ENCODE results near the gene RAMP3. TPM values are rescaled to one million over a fixed set of nuclear protein-coding genes. Genes with fewer than 3 reads are reported as not detected.

RAMP3 gene
- total RNA-seq, 4 donors from 2014 or later, result 31.6 to 117 (median 112) TPM

DNA sequence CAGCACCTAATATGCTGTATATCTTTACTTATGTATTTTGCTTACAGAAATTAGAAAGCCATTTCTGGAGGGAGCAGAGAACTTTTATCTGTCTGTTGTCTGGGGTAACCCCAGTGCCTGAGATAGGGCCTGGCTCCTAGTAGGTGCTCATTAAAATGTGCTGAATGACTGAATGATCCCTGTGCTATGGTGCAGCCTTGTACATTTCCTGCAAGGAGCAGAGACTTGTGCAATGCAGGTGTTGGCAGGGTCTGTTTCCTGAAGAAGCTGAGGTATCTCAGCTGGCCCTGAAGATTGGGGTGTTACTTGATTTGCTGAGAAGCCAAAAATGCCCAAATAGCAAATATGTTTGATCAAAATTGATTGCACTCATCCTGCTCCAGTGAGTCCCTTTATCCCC, 65.5 kb downstream of the RAMP3 start:
- H3K27ac ChIP-seq, result no peak overlapping the region
- H3K36me3 ChIP-seq, result no peaks in the 10 kb centered on the region
- no peak for TF ChIP-seq POLR2A (IDR thresholded peaks at IDR 0.05)
- no peak for TF ChIP-seq EP300 (IDR thresholded peaks at IDR 0.05)
- TF ChIP-seq CTCF (IDR thresholded peaks at IDR 0.05), result no peak
- H3K4me3 ChIP-seq, result no peak overlapping the region
- H3K4me1 ChIP-seq, result no peaks in the 10 kb centered on the region
- H3K27me3 ChIP-seq, result no peaks in the 10 kb centered on the region
- H3K9me3 ChIP-seq, result no peaks in the 10 kb centered on the region
- no peak for DNase-seq (ENCODE audit: low spot score in 2 of 2)

DNA sequence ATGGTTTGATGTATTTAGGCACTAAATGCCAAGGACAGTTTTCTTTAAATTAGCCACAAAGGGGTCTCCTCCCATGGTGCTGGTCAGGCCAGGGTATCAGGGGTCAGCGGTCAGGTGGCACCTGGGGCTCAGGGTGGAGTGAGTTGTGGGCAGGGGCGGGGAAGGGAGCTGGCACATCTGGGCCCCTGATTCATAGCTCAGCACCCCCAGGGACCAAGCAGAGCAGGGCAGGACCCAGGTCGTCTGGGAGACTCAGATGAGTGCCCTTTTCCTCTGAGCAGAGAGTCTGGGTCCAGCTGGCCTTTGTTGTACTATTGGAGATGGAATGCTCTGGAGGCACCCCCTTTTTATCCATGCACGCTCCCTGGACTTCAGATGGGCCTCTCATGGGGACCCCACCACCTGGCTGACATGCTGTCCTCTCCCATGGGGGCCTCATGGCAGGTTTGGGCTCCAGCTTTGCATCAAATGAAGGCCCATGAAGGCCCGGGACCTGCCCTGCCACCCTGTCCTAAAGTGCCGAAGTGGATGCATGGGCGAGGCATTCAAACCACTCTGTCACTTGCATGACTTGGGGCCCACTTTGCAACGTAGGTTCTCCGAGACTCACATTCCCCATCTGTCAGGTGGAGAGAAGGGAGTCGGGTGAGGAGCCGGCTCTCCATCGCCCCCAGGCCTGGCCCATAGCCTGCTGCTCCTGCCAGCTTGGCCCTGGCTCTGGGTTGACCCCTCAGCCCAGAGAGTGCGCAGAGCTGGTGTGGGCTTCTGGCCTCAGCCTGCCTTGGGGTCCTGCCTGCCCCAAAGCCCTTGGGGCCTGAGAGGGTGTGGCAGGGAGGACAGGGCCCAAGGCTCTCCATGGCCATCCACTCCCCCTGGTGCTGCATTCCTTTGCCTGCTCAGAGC, 66.4 kb downstream of the RAMP3 start:
- H3K27me3 ChIP-seq, result no peaks in the 10 kb centered on the region
- peaks cover 0 to 2% (median 0%) of the 10 kb centered on the region in 4 donors for H3K4me1 ChIP-seq
- H3K36me3 ChIP-seq, result no peaks in the 10 kb centered on the region
- no peak for TF ChIP-seq EP300 (IDR thresholded peaks at IDR 0.05)
- no peak overlapping the region for H3K27ac ChIP-seq
- DNase-seq (ENCODE audit: low spot score in 2 of 2), result no peak
- no peaks in the 10 kb centered on the region for H3K9me3 ChIP-seq
- no peak overlapping the region for H3K4me3 ChIP-seq
- 82 to 84% methylated on average over 11 to 12 of the region's 13 CpGs for WGBS, 2 donors

GRCh38 chr7:45224832-45225231, 67.2 kb downstream of the RAMP3 start:
- TF ChIP-seq EP300 (IDR thresholded peaks at IDR 0.05) (no peak), CTCF (IDR thresholded peaks at IDR 0.05) (no peak), POLR2A (IDR thresholded peaks at IDR 0.05) (no peak)
- H3K4me3 ChIP-seq, result no peak overlapping the region
- no peaks in the 10 kb centered on the region for H3K9me3 ChIP-seq
- 16 to 17% methylated on average over 3 of the region's 3 CpGs for WGBS, 2 donors
- H3K27me3 ChIP-seq, result no peaks in the 10 kb centered on the region
- no peak overlapping the region for H3K27ac ChIP-seq
- H3K36me3 ChIP-seq, result no peaks in the 10 kb centered on the region
- DNase-seq (ENCODE audit: low spot score in 2 of 2), result no peak
- H3K4me1 ChIP-seq, result peaks cover 0 to 4% (median 0%) of the 10 kb centered on the region in 4 donors

- Histone ChIP-seq H3K27ac (no peak overlapping the region), H3K9me3 (no peaks in the 10 kb centered on the region), H3K4me1 (peaks cover 0 to 4% (median 0%) of the 10 kb centered on the region in 4 donors), H3K27me3 (no peaks in the 10 kb centered on the region), H3K36me3 (no peaks in the 10 kb centered on the region), H3K4me3 (no peak overlapping the region)
- DNase-seq (ENCODE audit: low spot score in 2 of 2), result no peak
- TF ChIP-seq CTCF (IDR thresholded peaks at IDR 0.05), result no peak
- WGBS, 2 donors, result 63 to 74% methylated on average over 9 of the region's 9 CpGs
These were observed 67.8 kb downstream of the RAMP3 start for GRCh38 chr7:45225311-45225947.

DNA sequence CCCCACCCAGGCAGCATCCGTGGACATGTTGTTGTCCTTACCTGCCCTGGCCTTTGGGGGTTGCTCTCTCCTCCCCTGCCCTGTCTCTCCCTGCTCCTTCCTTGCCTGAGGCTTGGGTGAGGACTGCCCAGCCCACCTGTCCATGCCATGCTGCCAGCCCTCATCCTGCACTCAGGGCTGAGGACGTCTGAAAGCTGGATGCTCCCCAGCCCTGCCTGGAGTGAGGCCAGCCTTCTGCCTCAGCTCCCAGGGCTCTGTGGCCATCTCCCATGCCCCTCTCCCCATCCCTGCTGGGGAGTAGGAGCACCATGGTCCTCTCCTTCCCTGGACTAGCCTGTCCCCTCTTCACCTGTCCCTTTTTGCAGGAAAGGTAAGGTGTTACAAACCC, 68.4 kb downstream of the RAMP3 start:
- Histone ChIP-seq H3K36me3 (no peaks in the 10 kb centered on the region), H3K9me3 (no peaks in the 10 kb centered on the region), H3K27me3 (no peaks in the 10 kb centered on the region), H3K4me1 (peaks cover 0 to 4% (median 0%) of the 10 kb centered on the region in 4 donors), H3K4me3 (no peak overlapping the region), H3K27ac (no peak overlapping the region)
- 53% methylated on average over 2 of the region's 2 CpGs; no CpG with 5 or more reads in 1 of the 2 donors for WGBS, 2 donors
- no peak for DNase-seq (ENCODE audit: low spot score in 2 of 2)
- TF ChIP-seq EP300 (IDR thresholded peaks at IDR 0.05) (no peak), POLR2A (IDR thresholded peaks at IDR 0.05) (no peak), CTCF (IDR thresholded peaks at IDR 0.05) (no peak)

Measured in tibial nerve (tissue), 4 donors.